HG03432 (cell line): Measurements from ENCODE around the gene USP4.

Experiments used
- ATAC-seq: cut with Tn5 transposase; IDR thresholded peaks from one replicate; pipeline ENCODE4 v1.9.1; 2021; ENCODE audit warnings: mild to moderate bottlenecking, moderate library complexity; ENCODE audit not compliant: unreplicated experiment

The USP4 gene

GRCh38 chr3:49296781-49297411 is 43.0 kb downstream of the USP4 start:
- no peak for ATAC-seq

GRCh38 chr3:49295489-49296058 is 44.3 kb downstream of the USP4 start:
- ATAC-seq = no peak

- no peak for ATAC-seq
Measured at GRCh38 chr3:49294343-49294742, 45.5 kb downstream of the USP4 start.

- ATAC-seq = no peak
Measured at GRCh38 chr3:49283997-49284396, 55.9 kb downstream of the USP4 start.

- ATAC-seq = no peak
Measured at GRCh38 chr3:49279376-49279775, 60.5 kb downstream of the USP4 start.

- no peak for ATAC-seq
Measured at GRCh38 chr3:49278548-49278947, 61.3 kb downstream of the USP4 start.

- ATAC-seq = no peak
Measured at GRCh38 chr3:49277383-49277775, 62.5 kb downstream of the USP4 start.

- peak; percentile 65 for ATAC-seq
Measured at GRCh38 chr3:49276475-49277382, 63.1 kb downstream of the USP4 start, which contains the start of gene C3orf62. TSS of gene C3orf62 (minus strand) at chr3:49277232. CDS start at chr3:49276872, 360 bp downstream.

GRCh38 chr3:49273825-49274532 is 65.9 kb downstream of the USP4 start:
- no peak for ATAC-seq

- ATAC-seq = no peak
Measured at GRCh38 chr3:49271047-49271446, 68.8 kb downstream of the USP4 start.

GRCh38 chr3:49270156-49270500 is 69.7 kb downstream of the USP4 start:
- no peak for ATAC-seq

GRCh38 chr3:49269443-49270155 is 70.3 kb downstream of the USP4 start:
- no peak for ATAC-seq

GRCh38 chr3:49266410-49267095 is 73.3 kb downstream of the USP4 start:
- no peak for ATAC-seq

GRCh38 chr3:49265661-49266386 is 74.0 kb downstream of the USP4 start:
- no peak for ATAC-seq

- ATAC-seq = no peak
Measured at GRCh38 chr3:49263159-49263889, 76.5 kb downstream of the USP4 start.

GRCh38 chr3:49260806-49261324 is 79.0 kb downstream of the USP4 start:
- no peak for ATAC-seq

GRCh38 chr3:49257187-49257586 is 82.7 kb downstream of the USP4 start:
- ATAC-seq = no peak

- ATAC-seq = no peak
Measured at GRCh38 chr3:49255718-49256511, 83.9 kb downstream of the USP4 start.
